Measurements from ENCODE around the gene PSMD2. TPM values are rescaled to one million over a fixed set of nuclear protein-coding genes. Genes with fewer than 3 reads are reported as not detected.

The PSMD2 gene
- total RNA-seq, 4 donors from 2014 or later, result 63.6 to 234 (median 195) TPM

- WGBS, 2 donors (ENCODE audit: low coverage in 1 of 2), result 92 to 97% methylated on average over 4 to 10 of the region's 10 CpGs
- no peaks in the 10 kb centered on the region for H3K27me3 ChIP-seq
- H3K4me1 ChIP-seq, result peaks cover 12 to 40% (median 27%) of the 10 kb centered on the region in 4 donors
- no peak for DNase-seq
- no peak overlapping the region for H3K27ac ChIP-seq
- H3K9me3 ChIP-seq, result no peaks in the 10 kb centered on the region
- in situ Hi-C loops (cut with MboI; ENCODE audit: low pct_ligation_motif_present in 1 of 4, low pct_unique_long_range_greater_than_20kb in 1 of 4, low sequenced_read_pairs in 3 of 4), result loop anchor here in 1 of 4 donors (25.0 kb wide), 1 partner anchor 437 kb away; no protein-coding TSS in a partner anchor
- intact Hi-C loops (cut with DNase I; ENCODE audit: low total_unique reads), result loop anchor here (10.0 kb wide), 1 partner anchor 45 kb away; no protein-coding TSS in a partner anchor
- TF ChIP-seq POLR2A (IDR thresholded peaks at IDR 0.05) (no peak), CTCF (IDR thresholded peaks at IDR 0.05) (no peak), EP300 (IDR thresholded peaks at IDR 0.05; ENCODE audit: low read depth) (no peak)
- no peaks in the 10 kb centered on the region for H3K36me3 ChIP-seq
- no peak overlapping the region for H3K4me3 ChIP-seq
Observed at GRCh38 chr3:184349563-184350470, 50.8 kb downstream of the PSMD2 start.

- H3K36me3 ChIP-seq, result no peaks in the 10 kb centered on the region
- H3K4me3 ChIP-seq, result no peak overlapping the region
- intact Hi-C loops (cut with DNase I; ENCODE audit: low total_unique reads), result loop anchor here (10.0 kb wide), 1 partner anchor 46 kb away; no protein-coding TSS in a partner anchor
- no peak for TF ChIP-seq POLR2A (IDR thresholded peaks at IDR 0.05)
- TF ChIP-seq CTCF (IDR thresholded peaks at IDR 0.05), result no peak
- no peak for TF ChIP-seq EP300 (IDR thresholded peaks at IDR 0.05; ENCODE audit: low read depth)
- no peak for TF ChIP-seq POLR2AphosphoS5 (IDR thresholded peaks at IDR 0.05)
- in situ Hi-C loops (cut with MboI; ENCODE audit: low pct_ligation_motif_present in 1 of 4, low pct_unique_long_range_greater_than_20kb in 1 of 4, low sequenced_read_pairs in 3 of 4), result loop anchor here in 1 of 4 donors (25.0 kb wide), 1 partner anchor 437 kb away; no protein-coding TSS in a partner anchor
- H3K9me3 ChIP-seq, result no peaks in the 10 kb centered on the region
- H3K27ac ChIP-seq, result peak overlapping the region in 1 of 4 donors; percentile 82
- no peak for DNase-seq
- H3K27me3 ChIP-seq, result no peaks in the 10 kb centered on the region
- peaks cover 12 to 34% (median 23%) of the 10 kb centered on the region in 4 donors for H3K4me1 ChIP-seq
- 92 to 98% methylated on average over 5 to 6 of the region's 6 CpGs for WGBS, 2 donors (ENCODE audit: low coverage in 1 of 2)
Observed at GRCh38 chr3:184350618-184351017, 51.6 kb downstream of the PSMD2 start.

- no peak for DNase-seq
- no peak overlapping the region for H3K4me3 ChIP-seq
- H3K9me3 ChIP-seq, result no peaks in the 10 kb centered on the region
- TF ChIP-seq POLR2A (IDR thresholded peaks at IDR 0.05), result no peak
- TF ChIP-seq EP300 (IDR thresholded peaks at IDR 0.05; ENCODE audit: low read depth), result no peak
- TF ChIP-seq POLR2AphosphoS5 (IDR thresholded peaks at IDR 0.05), result no peak
- no peak for TF ChIP-seq CTCF (IDR thresholded peaks at IDR 0.05)
- H3K36me3 ChIP-seq, result no peaks in the 10 kb centered on the region
- in situ Hi-C loops (cut with MboI; ENCODE audit: low pct_ligation_motif_present in 1 of 4, low pct_unique_long_range_greater_than_20kb in 1 of 4, low sequenced_read_pairs in 3 of 4), result loop anchor here in 1 of 4 donors (25.0 kb wide), 1 partner anchor 436 kb away; no protein-coding TSS in a partner anchor
- no peaks in the 10 kb centered on the region for H3K27me3 ChIP-seq
- WGBS, 2 donors (ENCODE audit: low coverage in 1 of 2), result 49 to 51% methylated on average over 3 to 9 of the region's 9 CpGs
- peaks cover 6 to 33% (median 18%) of the 10 kb centered on the region in 4 donors for H3K4me1 ChIP-seq
- intact Hi-C loops (cut with DNase I; ENCODE audit: low total_unique reads), result loop anchor here (10.0 kb wide), 1 partner anchor 47 kb away; no protein-coding TSS in a partner anchor
- H3K27ac ChIP-seq, result peak overlapping the region; percentile 65 to 82 (median 71)
Observed at GRCh38 chr3:184351511-184352148, 52.6 kb downstream of the PSMD2 start.

Data from transverse colon (tissue), 4 donors.